Measurements from ENCODE around the gene PDZK1IP1. TPM values are rescaled to one million over a fixed set of nuclear protein-coding genes. Genes with fewer than 3 reads are reported as not detected.

Gene PDZK1IP1
- total and polyA plus RNA-seq, 9 donors, result 0.36 to 66.1 (median 0.61) TPM; not detected in 2

- 12 to 15% (median 14%) methylated on average over 23 of the region's 23 CpGs for WGBS, 3 donors
- no peak for DNase-seq
- H3K9me3 ChIP-seq, result no peaks in the 10 kb centered on the region
- H3K4me3 ChIP-seq, result no peak overlapping the region
- no peak for TF ChIP-seq POLR2A (IDR thresholded peaks at IDR 0.05)
- TF ChIP-seq, protein P1, sequence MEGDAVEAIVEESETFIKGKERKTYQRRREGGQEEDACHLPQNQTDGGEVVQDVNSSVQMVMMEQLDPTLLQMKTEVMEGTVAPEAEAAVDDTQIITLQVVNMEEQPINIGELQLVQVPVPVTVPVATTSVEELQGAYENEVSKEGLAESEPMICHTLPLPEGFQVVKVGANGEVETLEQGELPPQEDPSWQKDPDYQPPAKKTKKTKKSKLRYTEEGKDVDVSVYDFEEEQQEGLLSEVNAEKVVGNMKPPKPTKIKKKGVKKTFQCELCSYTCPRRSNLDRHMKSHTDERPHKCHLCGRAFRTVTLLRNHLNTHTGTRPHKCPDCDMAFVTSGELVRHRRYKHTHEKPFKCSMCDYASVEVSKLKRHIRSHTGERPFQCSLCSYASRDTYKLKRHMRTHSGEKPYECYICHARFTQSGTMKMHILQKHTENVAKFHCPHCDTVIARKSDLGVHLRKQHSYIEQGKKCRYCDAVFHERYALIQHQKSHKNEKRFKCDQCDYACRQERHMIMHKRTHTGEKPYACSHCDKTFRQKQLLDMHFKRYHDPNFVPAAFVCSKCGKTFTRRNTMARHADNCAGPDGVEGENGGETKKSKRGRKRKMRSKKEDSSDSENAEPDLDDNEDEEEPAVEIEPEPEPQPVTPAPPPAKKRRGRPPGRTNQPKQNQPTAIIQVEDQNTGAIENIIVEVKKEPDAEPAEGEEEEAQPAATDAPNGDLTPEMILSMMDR (IDR thresholded peaks at IDR 0.05), result no peak
- no peak for TF ChIP-seq EP300 (IDR thresholded peaks at IDR 0.05)
- peaks cover 7% of the 10 kb centered on the region for H3K4me1 ChIP-seq (ENCODE audit: insufficient read depth)
- no peak overlapping the region for H3K27ac ChIP-seq
- H3K27me3 ChIP-seq, result peaks cover 5% of the 10 kb centered on the region
- intact Hi-C loops (cut with DNase I), result no loop called here
- no peaks in the 10 kb centered on the region for H3K36me3 ChIP-seq
Observed at GRCh38 chr1:47229886-47230691, 40.3 kb upstream of the PDZK1IP1 start.

DNA sequence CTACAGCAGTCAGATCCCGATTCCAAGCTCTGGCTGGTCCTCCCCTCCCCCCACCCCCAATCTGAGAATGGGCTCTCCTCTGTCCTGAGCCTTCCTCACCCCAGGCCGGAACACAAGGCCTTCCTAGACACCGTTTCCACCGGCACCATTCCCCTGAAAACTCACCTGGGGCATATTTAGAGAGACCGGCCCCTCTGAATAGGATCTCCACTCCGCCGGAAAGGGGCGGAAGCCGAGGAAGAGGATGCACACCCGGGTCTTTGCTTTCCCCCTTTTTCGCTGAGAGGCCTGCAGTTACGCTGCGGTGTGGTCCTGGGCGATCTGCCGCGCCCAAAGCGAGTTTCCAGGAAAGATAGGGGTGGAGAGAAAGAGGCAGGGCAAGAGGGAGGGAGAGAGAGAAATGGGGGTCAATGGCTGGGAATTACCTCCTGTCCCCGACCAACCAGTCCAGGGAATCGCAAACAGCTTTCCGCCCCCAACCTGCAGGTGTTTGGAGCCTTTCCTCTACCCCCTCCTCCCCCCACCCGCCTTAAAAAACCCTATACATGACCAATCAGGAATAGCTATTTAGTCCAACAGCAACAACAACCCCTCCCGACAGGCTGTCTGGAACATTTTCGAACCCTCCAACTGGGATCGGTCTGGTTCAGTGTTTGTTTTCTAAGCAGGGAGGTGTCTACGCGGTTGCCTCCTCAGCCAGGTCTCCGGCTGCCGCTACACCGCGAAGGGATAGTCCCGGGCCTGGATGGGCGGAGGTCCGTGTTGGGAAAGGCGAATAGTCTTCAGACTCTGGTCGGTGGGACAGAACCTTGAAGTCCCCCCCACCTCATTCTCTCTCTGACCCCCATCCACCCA lies 39.4 kb upstream of the PDZK1IP1 start:
- H3K27me3 ChIP-seq, result peaks cover 5% of the 10 kb centered on the region
- no peak for DNase-seq
- H3K9me3 ChIP-seq, result no peaks in the 10 kb centered on the region
- H3K4me1 ChIP-seq (ENCODE audit: insufficient read depth), result peaks cover 9% of the 10 kb centered on the region
- intact Hi-C loops (cut with DNase I), result no loop called here
- 13 to 19% (median 17%) methylated on average over 35 of the region's 35 CpGs for WGBS, 3 donors
- no peak for TF ChIP-seq POLR2A (IDR thresholded peaks at IDR 0.05)
- H3K36me3 ChIP-seq, result no peaks in the 10 kb centered on the region
- no peak overlapping the region for H3K27ac ChIP-seq
- no peak overlapping the region for H3K4me3 ChIP-seq

DNA sequence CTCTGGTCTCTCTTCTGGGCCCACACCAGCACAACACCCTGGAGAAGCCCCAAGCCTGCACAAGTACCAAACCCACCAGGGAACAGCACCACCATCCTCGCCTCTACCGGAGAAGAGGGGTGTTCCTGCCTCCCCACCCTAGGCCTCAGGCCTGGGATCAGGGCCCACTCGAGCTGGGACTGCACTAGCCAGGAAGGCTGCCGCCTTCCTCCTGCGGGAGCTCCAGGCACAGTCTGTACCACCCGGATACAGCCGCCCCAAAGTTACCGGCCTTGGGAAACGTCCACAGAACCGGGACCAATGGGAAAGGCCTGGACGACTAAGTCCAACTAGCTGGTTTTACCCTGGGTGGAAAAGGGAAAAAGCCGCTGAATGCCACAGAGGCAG lies 38.8 kb upstream of the PDZK1IP1 start:
- peaks cover 9% of the 10 kb centered on the region for H3K4me1 ChIP-seq (ENCODE audit: insufficient read depth)
- peaks cover 5% of the 10 kb centered on the region for H3K27me3 ChIP-seq
- no peaks in the 10 kb centered on the region for H3K36me3 ChIP-seq
- no peak overlapping the region for H3K27ac ChIP-seq
- DNase-seq, result no peak
- TF ChIP-seq, protein P1 (IDR thresholded peaks at IDR 0.05), result no peak
- TF ChIP-seq POLR2A (IDR thresholded peaks at IDR 0.05) (no peak), EP300 (IDR thresholded peaks at IDR 0.05) (no peak)
- intact Hi-C loops (cut with DNase I), result no loop called here
- 47 to 53% (median 48%) methylated on average over 12 of the region's 12 CpGs for WGBS, 3 donors
- no peak overlapping the region for H3K4me3 ChIP-seq
- no peaks in the 10 kb centered on the region for H3K9me3 ChIP-seq

GRCh38 chr1:47227341-47228232 lies 37.8 kb upstream of the PDZK1IP1 start:
- DNase-seq, result no peak
- H3K36me3 ChIP-seq, result no peaks in the 10 kb centered on the region
- WGBS, 3 donors, result 47 to 62% (median 51%) methylated on average over 7 of the region's 7 CpGs
- H3K4me1 ChIP-seq (ENCODE audit: insufficient read depth), result peaks cover 9% of the 10 kb centered on the region
- H3K27ac ChIP-seq, result no peak overlapping the region
- H3K4me3 ChIP-seq, result no peak overlapping the region
- intact Hi-C loops (cut with DNase I), result no loop called here
- no peaks in the 10 kb centered on the region for H3K9me3 ChIP-seq
- TF ChIP-seq EP300 (IDR thresholded peaks at IDR 0.05), result no peak
- TF ChIP-seq POLR2A (IDR thresholded peaks at IDR 0.05), result no peak
- TF ChIP-seq, protein P1 (IDR thresholded peaks at IDR 0.05), result no peak
- H3K27me3 ChIP-seq, result peaks cover 5% of the 10 kb centered on the region
